K562 (cell line): Measurements from ENCODE around the gene JPH3. TPM values are rescaled to one million over a fixed set of nuclear protein-coding genes. Genes with fewer than 3 reads are reported as not detected.

Experiments
- ASH1L ChIP-seq: fragments of 450-650 bp; IDR thresholded peaks from 2 replicates; pipeline ENCODE4 v1.6.1; 2018; ENCODE audit warnings: borderline replicate concordance, mild to moderate bottlenecking, low read depth; ENCODE audit not compliant: partially characterized antibody
- BHLHE40 ChIP-seq: IDR thresholded peaks from 2 replicates; pipeline ENCODE4 v1.6.1; 2011; ENCODE audit warnings: low read length, improper control_type of control experiment
- BRF1 ChIP-seq: IDR thresholded peaks from 3 replicates; pipeline ENCODE4 v1.6.1; 2011; ENCODE audit warnings: borderline replicate concordance, mild to moderate bottlenecking; ENCODE audit not compliant: insufficient read length; ENCODE audit errors: extremely low read depth
- DACH1 ChIP-seq: fragments of 450-650 bp; IDR thresholded peaks from 2 replicates; pipeline ENCODE4 v1.6.1; 2018; ENCODE audit not compliant: partially characterized antibody
- EP400 ChIP-seq: fragments of 450-650 bp; IDR thresholded peaks from 2 replicates; pipeline ENCODE4 v1.6.1; 2017; ENCODE audit warnings: antibody characterized with exemption, mild to moderate bottlenecking, moderate library complexity
- EWSR1 ChIP-seq: fragments of 450-650 bp; IDR thresholded peaks from 2 replicates; pipeline ENCODE4 v1.6.1; 2018; ENCODE audit warnings: borderline replicate concordance, mild to moderate bottlenecking, low read depth, moderate library complexity; ENCODE audit not compliant: partially characterized antibody
- PHF8 ChIP-seq: fragments of 200-600 bp; sonication (generic); IDR thresholded peaks from 2 replicates; pipeline ENCODE4 v1.6.1; 2012; ENCODE audit warnings: mixed run types, mild to moderate bottlenecking, inconsistent platforms, low read length, moderate library complexity, borderline replicate concordance
- USF1 ChIP-seq: sonication (generic); formaldehyde crosslinking; IDR thresholded peaks from 2 replicates; pipeline ENCODE4 v1.9.0; 2022; ENCODE audit warnings: mild to moderate bottlenecking, missing genetic modification reagents
- ZBTB40 ChIP-seq, 2 experiments: fragments of 450-650 bp in 1 of 2; sonication (generic) in 1 of 2; formaldehyde crosslinking in 1 of 2; IDR thresholded peaks; 2 replicates each; pipeline versions ENCODE4 v1.7.1 to v1.9.0; 2016 to 2022; ENCODE audit warnings: inconsistent platforms in 1 of 2, mild to moderate bottlenecking in 1 of 2, missing genetic modification reagents in 1 of 2
- polyA plus RNA-seq, 8 experiments: library from polyadenylated mRNA; depleted of rRNA in 4 of 8; stranded (reverse) in 5 of 8; unstranded in 3 of 8; fragments of >200 nt; fragmentation: Nextera tagmentation in 2 of 8; fragmentation: Illumina TruSeq in 1 of 8; extraction: Ambion mirVana in 2 of 8; extraction: Trizol in 1 of 8; gene quantifications; 2 replicates each; pipeline versions ENCODE4 v1.2.1 to v1.2.3, GENCODE V29; 2011 to 2014; ENCODE audit warnings: inconsistent platforms in 1 of 8, missing spikeins in 1 of 8
- total RNA-seq, 7 experiments: library from RNA; depleted of rRNA in 6 of 7; stranded (reverse); fragments of >200 nt in 6 of 7; fragmentation: Illumina TruSeq in 2 of 7; extraction: Trizol in 2 of 7; gene quantifications; 2 replicates each; pipeline versions ENCODE4 v1.2.1 to v1.2.3, GENCODE V29; 2011 to 2021; ENCODE audit warnings: low replicate concordance in 1 of 7
- TF ChIP-seq, protein P1 (sequence below): sonication (generic); formaldehyde crosslinking; IDR thresholded peaks from 2 replicates; pipeline ENCODE4 v1.8.0; 2023; ENCODE audit warnings: mild to moderate bottlenecking, missing genetic modification reagents

JPH3 gene
- total and polyA plus RNA-seq, 9 of the 15 experiments (the other 6 are each of a cell fraction or from before 2014, with no cell fraction given) = 0.01 TPM; not detected in 8

- no peak for TF ChIP-seq ZBTB40 (IDR thresholded peaks at IDR 0.05)
- no peak for TF ChIP-seq ZBTB40 (CRISPR knock-in tag; IDR thresholded peaks at IDR 0.05)
- no peak for TF ChIP-seq EWSR1
- TF ChIP-seq, protein P1, sequence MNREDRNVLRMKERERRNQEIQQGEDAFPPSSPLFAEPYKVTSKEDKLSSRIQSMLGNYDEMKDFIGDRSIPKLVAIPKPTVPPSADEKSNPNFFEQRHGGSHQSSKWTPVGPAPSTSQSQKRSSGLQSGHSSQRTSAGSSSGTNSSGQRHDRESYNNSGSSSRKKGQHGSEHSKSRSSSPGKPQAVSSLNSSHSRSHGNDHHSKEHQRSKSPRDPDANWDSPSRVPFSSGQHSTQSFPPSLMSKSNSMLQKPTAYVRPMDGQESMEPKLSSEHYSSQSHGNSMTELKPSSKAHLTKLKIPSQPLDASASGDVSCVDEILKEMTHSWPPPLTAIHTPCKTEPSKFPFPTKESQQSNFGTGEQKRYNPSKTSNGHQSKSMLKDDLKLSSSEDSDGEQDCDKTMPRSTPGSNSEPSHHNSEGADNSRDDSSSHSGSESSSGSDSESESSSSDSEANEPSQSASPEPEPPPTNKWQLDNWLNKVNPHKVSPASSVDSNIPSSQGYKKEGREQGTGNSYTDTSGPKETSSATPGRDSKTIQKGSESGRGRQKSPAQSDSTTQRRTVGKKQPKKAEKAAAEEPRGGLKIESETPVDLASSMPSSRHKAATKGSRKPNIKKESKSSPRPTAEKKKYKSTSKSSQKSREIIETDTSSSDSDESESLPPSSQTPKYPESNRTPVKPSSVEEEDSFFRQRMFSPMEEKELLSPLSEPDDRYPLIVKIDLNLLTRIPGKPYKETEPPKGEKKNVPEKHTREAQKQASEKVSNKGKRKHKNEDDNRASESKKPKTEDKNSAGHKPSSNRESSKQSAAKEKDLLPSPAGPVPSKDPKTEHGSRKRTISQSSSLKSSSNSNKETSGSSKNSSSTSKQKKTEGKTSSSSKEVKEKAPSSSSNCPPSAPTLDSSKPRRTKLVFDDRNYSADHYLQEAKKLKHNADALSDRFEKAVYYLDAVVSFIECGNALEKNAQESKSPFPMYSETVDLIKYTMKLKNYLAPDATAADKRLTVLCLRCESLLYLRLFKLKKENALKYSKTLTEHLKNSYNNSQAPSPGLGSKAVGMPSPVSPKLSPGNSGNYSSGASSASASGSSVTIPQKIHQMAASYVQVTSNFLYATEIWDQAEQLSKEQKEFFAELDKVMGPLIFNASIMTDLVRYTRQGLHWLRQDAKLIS (CRISPR knock-in tag) = no peak
- no peak for TF ChIP-seq DACH1
- TF ChIP-seq PHF8 = peak; percentile 17; the same call in 1 of the 2 replicates
- TF ChIP-seq BHLHE40 = peak; percentile 58
- TF ChIP-seq BRF1 = no peak
- TF ChIP-seq USF1 = no peak
- no peak for TF ChIP-seq ASH1L
- peak; percentile 72 for TF ChIP-seq EP400
Measured at GRCh38 chr16:87721622-87722585, 119.6 kb downstream of the JPH3 start (continued).
